Adrenal gland (tissue), 12 donors: ENCODE measurements around the gene ARHGEF17. TPM values are rescaled to one million over a fixed set of nuclear protein-coding genes. Genes with fewer than 3 reads are reported as not detected.

Source experiments
- DNase-seq, 7 donors: peaks; one replicate each; pipeline ENCODE4 v3.0.0-alpha.2; 2019 to 2020
- H3K27ac ChIP-seq, 5 donors: fragments of 200-600 bp; sonication (generic) in 4 of 5; 1 replicate in 3 of 5; 2 replicates in 2 of 5; pipeline versions ENCODE4 v1.5.1 to v1.8.0; 2016 to 2020; ENCODE audit warnings: mild to moderate bottlenecking in 1 of 5
- H3K27me3 ChIP-seq: fragments of 200-600 bp; 2 replicates; pipeline ENCODE4 v1.8.0; 2021
- H3K36me3 ChIP-seq, 2 donors: fragments of 200-600 bp; replicated peaks in 1 of 2; 1 replicate in 1 of 2; 2 replicates in 1 of 2; pipeline versions ENCODE4 v1.5.1 to v1.8.0; 2018 to 2022
- H3K4me1 ChIP-seq, 2 donors: fragments of 200-600 bp; replicated peaks in 1 of 2; 1 replicate in 1 of 2; 2 replicates in 1 of 2; pipeline versions ENCODE4 v1.5.1 to v1.8.0; 2018 to 2021
- H3K4me3 ChIP-seq, 4 donors: fragments of 200-600 bp; sonication (generic) in 3 of 4; one replicate each; pipeline ENCODE4 v1.5.1; 2016 to 2018
- H3K9me3 ChIP-seq, 3 donors: fragments of 200-600 bp; sonication (generic) in 1 of 3; replicated peaks in 1 of 3; 1 replicate in 2 of 3; 2 replicates in 1 of 3; pipeline versions ENCODE4 v1.5.1 to v1.8.0; 2016 to 2021
- CTCF ChIP-seq, 6 experiments: fragments of 450-650 bp in 4 of 6; fragments of 200-600 bp in 2 of 6; sonication (generic) in 1 of 6; IDR thresholded peaks; 1 replicate in 5 of 6; 2 replicates in 1 of 6; pipeline versions ENCODE4 v1.5.1 to v1.8.0; 2016 to 2021; ENCODE audit warnings: antibody characterized with exemption in 6 of 6, mild to moderate bottlenecking in 2 of 6, moderate library complexity in 1 of 6
- POLR2A ChIP-seq, 2 donors: fragments of 450-650 bp; IDR thresholded peaks; one replicate each; pipeline ENCODE4 v1.6.1; 2017; ENCODE audit warnings: antibody characterized with exemption in 2 of 2, mild to moderate bottlenecking in 2 of 2, moderate library complexity in 1 of 2
- WGBS, 4 donors: extraction: QIAGEN DNeasy Blood & Tissue Kit in 2 of 4; methylation state at CpG; one replicate each; pipeline versions ENCODE4 v1.1.5 to v1.1.7; 2013 to 2017; 5-methylcytosine and 5-hydroxymethylcytosine counted together
- intact Hi-C, 2 donors: fragments of 100-400 bp; cut with DNase I; formaldehyde crosslinking; loops; one replicate each; pipeline versions ENCODE4 v1.14.1 to v1.15.0; 2022 to 2023
- polyA plus RNA-seq, 3 donors: library from polyadenylated mRNA; stranded (reverse); fragments of 200-250 nt in 2 of 3; fragments of 350-450 nt in 1 of 3; fragmentation: Illumina TruSeq in 1 of 3; extraction: RNeasy Lipid Tissue Mini Kit (QIAGEN cat#74804) in 1 of 3; gene quantifications; one replicate each; pipeline ENCODE4 v1.2.3, GENCODE V29; 2013 to 2014
- total RNA-seq, 9 donors: library from RNA; depleted of rRNA in 4 of 9; stranded (reverse); fragments of >200 nt in 4 of 9; fragments of 120-200 nt in 1 of 9; fragmentation: NEBNext Ultra II Directional in 1 of 9; extraction: Animal tissue kit (Norgen Biotek cat#: 25700) in 1 of 9; gene quantifications; one replicate each; pipeline versions ENCODE4 v1.1.0 to v1.2.4, GENCODE V29; 2013 to 2023
- donor health status: healthy with polysubstance abuse.
- donor health status: Bipolar disorder and iron deficiency.
- donor health status: DM: yes; HTN: yes; CAD: no.
- donor health status: DM: no; HTN: no; CAD: no.
- donor health status: DM: no; HTN: no; CAD: no.
- donor health status: DM: yes; HTN: yes; CAD: no.

Gene ARHGEF17
- total and polyA plus RNA-seq, 12 donors = 8.1 to 48.2 (median 20.4) TPM

- H3K9me3 ChIP-seq = no peaks in the 10 kb centered on the region
- H3K36me3 ChIP-seq = peaks cover 0 to 25% of the 10 kb centered on the region in 2 donors
- no peak overlapping the region for H3K4me3 ChIP-seq
- 91 to 95% (median 93%) methylated on average over 2 of the region's 2 CpGs for WGBS, 4 donors
- peaks cover 0 to 22% of the 10 kb centered on the region in 2 donors for H3K4me1 ChIP-seq
- no peaks in the 10 kb centered on the region for H3K27me3 ChIP-seq
- no peak for DNase-seq
- no peak overlapping the region for H3K27ac ChIP-seq
- intact Hi-C loops = no loop called here
- TF ChIP-seq POLR2A (IDR thresholded peaks at IDR 0.05) (no peak), CTCF (IDR thresholded peaks at IDR 0.05) (no peak)
These were observed 103.0 kb downstream of the ARHGEF17 start for GRCh38 chr11:73411031-73411430.

DNA sequence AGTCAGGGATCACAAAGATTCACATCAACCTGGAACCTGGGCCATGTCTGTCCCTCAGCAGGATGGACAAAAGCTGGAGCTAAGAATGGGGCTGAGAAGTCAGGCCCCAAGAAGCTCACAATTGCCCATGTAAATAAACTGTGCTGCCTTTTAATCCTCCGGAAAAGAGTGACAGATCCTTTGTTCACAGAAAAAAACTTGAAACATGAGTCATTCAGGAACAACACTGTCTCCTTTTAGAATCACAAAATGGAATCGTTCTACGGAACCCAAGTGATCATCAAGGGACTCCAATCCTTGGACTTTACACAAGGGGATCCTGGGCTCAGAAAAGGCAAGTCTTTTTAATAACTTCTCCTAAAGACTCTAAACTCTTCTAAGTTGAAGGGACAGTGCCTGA lies 104.2 kb downstream of the ARHGEF17 start:
- WGBS, 4 donors = 64 to 72% (median 65%) methylated on average over 3 of the region's 3 CpGs
- H3K36me3 ChIP-seq = peaks cover 0 to 14% of the 10 kb centered on the region in 2 donors
- TF ChIP-seq POLR2A (IDR thresholded peaks at IDR 0.05) (no peak), CTCF (IDR thresholded peaks at IDR 0.05) (no peak)
- intact Hi-C loops = no loop called here
- H3K27me3 ChIP-seq = no peaks in the 10 kb centered on the region
- no peak overlapping the region for H3K4me3 ChIP-seq
- no peak overlapping the region for H3K27ac ChIP-seq
- no peaks in the 10 kb centered on the region for H3K9me3 ChIP-seq
- H3K4me1 ChIP-seq = peaks cover 0 to 33% of the 10 kb centered on the region in 2 donors
- no peak for DNase-seq

DNA sequence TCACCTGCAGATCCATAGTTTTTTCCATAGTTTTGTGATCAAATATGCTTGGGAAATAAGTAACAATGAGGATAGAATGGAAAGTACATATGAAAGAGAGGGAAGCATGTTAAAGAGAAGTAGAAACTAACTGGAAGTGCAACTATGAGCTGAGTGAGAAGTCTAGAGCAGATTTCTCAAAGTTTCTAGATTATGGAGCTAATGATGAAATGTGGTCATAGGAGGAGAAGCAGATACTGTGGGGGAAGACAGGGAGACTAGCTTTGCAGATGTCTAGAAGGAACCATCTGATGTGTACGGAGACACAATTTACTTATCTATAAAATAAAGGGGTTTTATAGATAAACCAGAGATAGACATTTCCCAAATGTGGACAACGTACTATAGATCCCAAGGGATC lies 105.2 kb downstream of the ARHGEF17 start:
- DNase-seq = no peak
- Histone ChIP-seq H3K9me3 (no peaks in the 10 kb centered on the region), H3K27ac (no peak overlapping the region), H3K27me3 (no peaks in the 10 kb centered on the region), H3K4me1 (peaks cover 0 to 33% of the 10 kb centered on the region in 2 donors), H3K36me3 (peaks cover 0 to 7% of the 10 kb centered on the region in 2 donors), H3K4me3 (no peak overlapping the region)
- TF ChIP-seq POLR2A (IDR thresholded peaks at IDR 0.05) (no peak), CTCF (IDR thresholded peaks at IDR 0.05) (no peak)
- intact Hi-C loops = no loop called here
- 89 to 92% (median 90%) methylated on average over 2 of the region's 2 CpGs for WGBS, 4 donors

DNA sequence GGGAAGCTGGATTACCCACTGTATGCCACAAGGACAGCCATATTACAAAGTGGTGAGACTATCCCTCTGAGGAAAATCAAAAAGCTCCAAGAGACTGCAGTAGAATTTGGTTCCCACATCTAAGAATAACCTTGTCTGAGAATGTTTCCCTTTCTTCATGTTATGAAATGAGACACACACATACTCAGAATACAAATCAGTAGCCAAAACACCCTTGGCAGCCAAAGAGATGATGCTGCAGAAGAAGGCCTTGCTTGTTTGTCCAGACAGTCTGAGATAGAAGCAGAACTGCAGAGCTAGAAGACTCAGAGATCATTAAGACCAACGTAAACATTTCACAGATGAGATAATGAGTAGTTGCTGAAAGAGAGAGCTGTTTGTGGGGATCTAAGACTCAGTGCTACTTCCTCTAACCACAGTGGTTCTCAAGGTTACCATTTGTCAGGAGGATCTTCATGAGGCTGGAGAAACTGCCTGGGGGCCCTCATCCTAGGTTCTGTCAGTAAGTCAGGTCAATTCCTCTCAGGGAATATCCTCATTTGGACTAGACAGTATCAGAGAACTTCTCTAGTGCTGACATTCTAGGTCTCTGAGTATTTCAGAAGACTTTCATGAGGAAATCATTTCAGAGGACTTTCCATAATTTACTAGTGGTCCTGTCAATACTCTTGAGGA lies 107.0 kb downstream of the ARHGEF17 start:
- H3K27ac ChIP-seq = peak overlapping the region in 2 of 5 donors; percentile 22 to 46
- no peaks in the 10 kb centered on the region for H3K27me3 ChIP-seq
- intact Hi-C loops = no loop called here
- peaks cover 0 to 33% of the 10 kb centered on the region in 2 donors for H3K4me1 ChIP-seq
- 58 to 73% (median 66%) methylated on average over 1 of the region's 1 CpG for WGBS, 4 donors
- no peaks in the 10 kb centered on the region for H3K9me3 ChIP-seq
- DNase-seq = no peak
- TF ChIP-seq POLR2A (IDR thresholded peaks at IDR 0.05) (no peak), CTCF (IDR thresholded peaks at IDR 0.05) (no peak)
- no peak overlapping the region for H3K4me3 ChIP-seq
- peaks cover 0 to 6% of the 10 kb centered on the region in 2 donors for H3K36me3 ChIP-seq
